K562 (cell line): Measurements from ENCODE around the gene NACC1. TPM values are rescaled to one million over a fixed set of nuclear protein-coding genes. Genes with fewer than 3 reads are reported as not detected.

Source experiments
- AFF4 ChIP-seq: sonication (generic); formaldehyde crosslinking; IDR thresholded peaks from 2 replicates; pipeline ENCODE4 v1.8.0; 2023; ENCODE audit warnings: mild to moderate bottlenecking, missing genetic modification reagents
- BHLHE40 ChIP-seq: IDR thresholded peaks from 2 replicates; pipeline ENCODE4 v1.6.1; 2011; ENCODE audit warnings: low read length, improper control_type of control experiment
- E2F8 ChIP-seq: fragments of 450-650 bp; IDR thresholded peaks from 2 replicates; pipeline ENCODE4 v1.7.1; 2018; ENCODE audit warnings: mild to moderate bottlenecking, low read depth; ENCODE audit not compliant: partially characterized antibody
- FOXP4 ChIP-seq: sonication (generic); formaldehyde crosslinking; IDR thresholded peaks from 2 replicates; pipeline ENCODE4 v1.8.0; 2022; ENCODE audit warnings: mild to moderate bottlenecking, missing genetic modification reagents, borderline replicate concordance
- GATA2 ChIP-seq: sonication (generic); formaldehyde crosslinking; IDR thresholded peaks from 2 replicates; pipeline ENCODE4 v1.4.0; 2020; ENCODE audit warnings: mild to moderate bottlenecking, missing genetic modification reagents
- HDAC1 ChIP-seq, 2 experiments: fragments of 450-650 bp; IDR thresholded peaks; 2 replicates each; pipeline ENCODE4 v1.6.1; 2016 to 2017; ENCODE audit warnings: inconsistent platforms in 1 of 2, mild to moderate bottlenecking in 1 of 2, moderate library complexity in 1 of 2
- KLF1 ChIP-seq: fragments of 450-650 bp; IDR thresholded peaks from 2 replicates; pipeline ENCODE4 v1.6.1; 2016; ENCODE audit warnings: missing genetic modification characterization, missing compliant biosample characterization
- PTTG1 ChIP-seq: fragments of 450-650 bp; IDR thresholded peaks from 2 replicates; pipeline ENCODE4 v1.6.1; 2016; ENCODE audit warnings: low read depth, mild to moderate bottlenecking, missing genetic modification characterization, missing compliant biosample characterization
- SMC3 ChIP-seq: conservative IDR thresholded peaks from 2 replicates; pipeline ENCODE4 v1.6.1; 2011; ENCODE audit warnings: low read depth, low read length, improper control_type of control experiment; ENCODE audit not compliant: insufficient read depth
- ZBTB17 ChIP-seq: fragments of 450-650 bp; formaldehyde crosslinking; IDR thresholded peaks from 2 replicates; pipeline ENCODE4 v1.4.0; 2020; ENCODE audit warnings: mild to moderate bottlenecking
- polyA plus RNA-seq, 8 experiments: library from polyadenylated mRNA; depleted of rRNA in 4 of 8; stranded (reverse) in 5 of 8; unstranded in 3 of 8; fragments of >200 nt; fragmentation: Nextera tagmentation in 2 of 8; fragmentation: Illumina TruSeq in 1 of 8; extraction: Ambion mirVana in 2 of 8; extraction: Trizol in 1 of 8; gene quantifications; 2 replicates each; pipeline versions ENCODE4 v1.2.1 to v1.2.3, GENCODE V29; 2011 to 2014; ENCODE audit warnings: inconsistent platforms in 1 of 8, missing spikeins in 1 of 8
- total RNA-seq, 7 experiments: library from RNA; depleted of rRNA in 6 of 7; stranded (reverse); fragments of >200 nt in 6 of 7; fragmentation: Illumina TruSeq in 2 of 7; extraction: Trizol in 2 of 7; gene quantifications; 2 replicates each; pipeline versions ENCODE4 v1.2.1 to v1.2.3, GENCODE V29; 2011 to 2021; ENCODE audit warnings: low replicate concordance in 1 of 7

The NACC1 gene
- total and polyA plus RNA-seq, 9 of the 15 experiments (the other 6 are each of a cell fraction or from before 2014, with no cell fraction given) = 0.04 to 96.6 (median 25.8) TPM

GRCh38 chr19:13099073-13099999 lies 18.7 kb upstream of the NACC1 start (continued):
- TF ChIP-seq AFF4 (CRISPR knock-in tag) (peak; percentile 17; the same call in 1 of the 2 replicates), FOXP4 (CRISPR knock-in tag) (no peak), HDAC1 (IDR thresholded peaks at IDR 0.05) (0 out of 4 replicates have a peak, but pooled peaks of 1 of the 2 experiments have one; percentile 10), ZBTB17 (peak; percentile 90), SMC3 (no peak), BHLHE40 (no peak), PTTG1 (tag) (no peak), E2F8 (peak; percentile 13), KLF1 (tag) (peak; percentile 66), GATA2 (no peak)
